CD4-positive, alpha-beta memory T cell (primary cell): ENCODE data around the gene AHDC1. TPM values are rescaled to one million over a fixed set of nuclear protein-coding genes. Genes with fewer than 3 reads are reported as not detected.
"Not testable (repeated sequence)": the region's sequence is repeated elsewhere in the genome, so short reads cannot be mapped to it uniquely, and the experiment has no call there.

Experiments
- CTCF ChIA-PET: fragments of 350-600 bp; sonication (Branson Sonifier 250); formaldehyde crosslinking; loops from one replicate; lab custom pipeline; 2021; ENCODE audit warnings: inconsistent platforms; ENCODE audit not compliant: partially characterized antibody; lab: Charles Lee
- POLR2A ChIA-PET: fragments of 350-600 bp; sonication (Branson Sonifier 250); formaldehyde crosslinking; loops from one replicate; lab custom pipeline; 2021; ENCODE audit not compliant: partially characterized antibody; lab: Charles Lee
- DNase-seq, 5 donors: peaks; one replicate each; pipeline versions ENCODE4 v3.0.0 to v3.0.0-alpha.2; 2020 to 2022; ENCODE audit warnings: mixed read lengths in 1 of 5
- H3K27ac ChIP-seq: one replicate; pipeline ENCODE4 v1.7.0; 2013; ENCODE audit warnings: low read depth, low read length
- H3K27me3 ChIP-seq: 2 replicates; pipeline ENCODE4 v1.7.0; 2013; ENCODE audit warnings: mild to moderate bottlenecking, low read length, moderate library complexity; ENCODE audit not compliant: insufficient read depth
- H3K36me3 ChIP-seq: 2 replicates; pipeline ENCODE4 v1.7.0; 2013; ENCODE audit warnings: mild to moderate bottlenecking, low read length, moderate library complexity; ENCODE audit not compliant: insufficient read depth
- H3K4me1 ChIP-seq: 2 replicates; pipeline ENCODE4 v1.7.0; 2013; ENCODE audit warnings: mild to moderate bottlenecking, low read length, moderate library complexity; ENCODE audit not compliant: insufficient read depth
- H3K4me3 ChIP-seq, 2 donors: one replicate each; pipeline ENCODE4 v1.7.0; 2013; ENCODE audit warnings: low read length in 2 of 2, mild to moderate bottlenecking in 1 of 2
- H3K9me3 ChIP-seq, 2 donors: one replicate each; pipeline ENCODE4 v1.7.0; 2013; ENCODE audit warnings: low read length in 2 of 2, control low read depth in 1 of 2; ENCODE audit not compliant: control insufficient read depth in 1 of 2
- H3K27ac Mint-ChIP-seq, 7 donors: one replicate each; pipeline ENCODE4 v1.8.0; 2020 to 2021; ENCODE audit warnings: mixed read lengths in 7 of 7, mild to moderate bottlenecking in 6 of 7, inconsistent platforms in 3 of 7, moderate library complexity in 3 of 7
- H3K27me3 Mint-ChIP-seq, 2 donors: one replicate each; pipeline ENCODE4 v1.8.0; 2020 to 2021; ENCODE audit warnings: mixed read lengths in 2 of 2
- H3K36me3 Mint-ChIP-seq, 2 donors: one replicate each; pipeline ENCODE4 v1.8.0; 2020 to 2021; ENCODE audit warnings: mixed read lengths in 2 of 2, inconsistent platforms in 1 of 2, mild to moderate bottlenecking in 1 of 2
- H3K4me1 Mint-ChIP-seq, 4 donors: one replicate each; pipeline ENCODE4 v1.8.0; 2020 to 2021; ENCODE audit warnings: mixed read lengths in 4 of 4, mild to moderate bottlenecking in 1 of 4
- H3K4me3 Mint-ChIP-seq, 8 donors: one replicate each; pipeline ENCODE4 v1.8.0; 2020 to 2021; ENCODE audit warnings: mixed read lengths in 8 of 8, mild to moderate bottlenecking in 7 of 8, moderate library complexity in 6 of 8, inconsistent platforms in 3 of 8
- H3K9me3 Mint-ChIP-seq, 8 donors: one replicate each; pipeline ENCODE4 v1.8.0; 2020 to 2021; ENCODE audit warnings: mixed read lengths in 8 of 8, mild to moderate bottlenecking in 5 of 8, inconsistent platforms in 3 of 8, moderate library complexity in 1 of 8
- intact Hi-C: fragments of 100-400 bp; cut with micrococcal nuclease; formaldehyde crosslinking; loops from one replicate; pipeline ENCODE4 v1.15.1; 2023
- polyA plus RNA-seq, 2 donors: library from polyadenylated mRNA; unstranded; fragments of 300-500 nt; fragmentation: Illumina TruSeq; gene quantifications; one replicate each; pipeline ENCODE4 v1.2.3, GENCODE V29; 2021
- total RNA-seq, 2 experiments: library from RNA; stranded (reverse); gene quantifications; one replicate each; pipeline ENCODE4 v1.2.3, GENCODE V29; 2021

The AHDC1 gene
- total and polyA plus RNA-seq, 4 experiments from 2014 or later = 0.02 to 19.2 (median 10.0) TPM

GRCh38 chr1:27647328-27647727 is 43.4 kb upstream of the AHDC1 start:
- ChIA-PET CTCF (interaction anchor here (0.9 to 4.5 kb wide), 5 partner anchors 13 to 40 kb away, joined by 3 to 32 read pairs (median 7); no protein-coding TSS in a partner anchor), POLR2A (interaction anchor here (0.9 to 5.5 kb wide), 2 partner anchors 14 kb away, joined by 3 to 44 read pairs; no protein-coding TSS in a partner anchor)
- H3K36me3 Mint-ChIP-seq = no peaks in the 10 kb centered on the region
- Histone ChIP-seq H3K36me3 (no peaks in the 10 kb centered on the region), H3K27ac (no peak overlapping the region), H3K27me3 (no peaks in the 10 kb centered on the region), H3K4me3 (no peak overlapping the region), H3K4me1 (peaks cover 20% of the 10 kb centered on the region), H3K9me3 (no peaks in the 10 kb centered on the region)
- H3K9me3 Mint-ChIP-seq = no peaks in the 10 kb centered on the region
- no peak overlapping the region for H3K4me3 Mint-ChIP-seq
- DNase-seq = no peak
- intact Hi-C loops = no loop called here
- no peaks in the 10 kb centered on the region for H3K27me3 Mint-ChIP-seq
- peaks cover 14 to 27% (median 22%) of the 10 kb centered on the region in 4 donors for H3K4me1 Mint-ChIP-seq
- H3K27ac Mint-ChIP-seq = peak overlapping the region in 1 of 7 donors; percentile 12

DNA sequence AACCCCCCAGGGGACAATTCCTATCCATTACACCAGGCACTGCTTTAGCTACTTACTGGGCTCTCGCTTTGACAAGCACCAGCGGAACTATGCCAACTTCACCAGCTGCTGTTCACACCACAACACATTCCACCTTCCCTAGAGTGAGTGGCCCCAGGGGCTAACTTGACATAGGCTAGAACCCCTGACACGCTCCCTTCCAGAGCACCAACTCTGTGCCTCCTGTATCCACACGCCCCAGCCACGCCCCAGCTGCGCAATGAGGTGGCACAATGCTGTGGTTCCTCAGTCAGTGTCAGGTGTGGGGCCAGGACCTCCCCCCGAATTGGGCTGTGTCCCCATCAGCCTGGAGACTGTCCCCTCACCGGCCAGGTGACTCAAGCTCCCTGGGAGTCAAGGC is 42.7 kb upstream of the AHDC1 start:
- ChIA-PET POLR2A (interaction anchor here (0.9 to 5.5 kb wide), 2 partner anchors 13 to 15 kb away, joined by 3 to 44 read pairs; no protein-coding TSS in a partner anchor), CTCF (interaction anchor here (1.3 to 4.5 kb wide), 4 partner anchors 14 to 39 kb away, joined by 3 to 32 read pairs (median 16); no protein-coding TSS in a partner anchor)
- Mint-ChIP-seq H3K4me3 (no peak overlapping the region), H3K27me3 (no peaks in the 10 kb centered on the region), H3K36me3 (no peaks in the 10 kb centered on the region), H3K4me1 (peaks cover 13 to 27% (median 22%) of the 10 kb centered on the region in 4 donors), H3K9me3 (no peaks in the 10 kb centered on the region), H3K27ac (peak overlapping the region in 2 of 7 donors; percentile 29 to 50)
- no peaks in the 10 kb centered on the region for H3K27me3 ChIP-seq
- H3K36me3 ChIP-seq = no peaks in the 10 kb centered on the region
- DNase-seq = no peak
- no peak overlapping the region for H3K4me3 ChIP-seq
- intact Hi-C loops = no loop called here
- no peak overlapping the region for H3K27ac ChIP-seq
- peaks cover 20% of the 10 kb centered on the region for H3K4me1 ChIP-seq
- H3K9me3 ChIP-seq = no peaks in the 10 kb centered on the region

DNA sequence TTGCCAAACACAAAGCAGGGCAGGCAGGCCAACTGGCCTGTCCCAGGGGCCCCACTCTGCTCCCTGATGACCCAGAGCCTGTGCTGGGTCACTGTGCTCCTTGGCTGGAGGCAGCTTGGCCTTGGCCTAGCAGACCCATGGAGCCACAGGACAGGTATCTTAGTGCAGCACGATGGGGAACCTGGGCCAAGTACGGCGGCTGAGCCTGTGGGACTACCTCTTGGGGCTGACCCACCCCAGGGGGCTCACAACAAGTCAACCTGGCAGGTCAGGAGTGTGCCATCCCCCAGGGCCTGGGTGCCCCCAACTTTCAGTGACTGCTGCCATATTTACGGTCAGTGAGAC is 41.1 kb upstream of the AHDC1 start:
- no peak overlapping the region for H3K4me3 ChIP-seq
- Mint-ChIP-seq H3K27me3 (no peaks in the 10 kb centered on the region), H3K27ac (peak overlapping the region in 1 of 7 donors; percentile 90), H3K4me3 (no peak overlapping the region), H3K4me1 (peaks cover 9 to 21% (median 17%) of the 10 kb centered on the region in 4 donors), H3K36me3 (no peaks in the 10 kb centered on the region), H3K9me3 (no peaks in the 10 kb centered on the region)
- DNase-seq = no peak
- no peaks in the 10 kb centered on the region for H3K9me3 ChIP-seq
- H3K27ac ChIP-seq = no peak overlapping the region
- peaks cover 12% of the 10 kb centered on the region for H3K4me1 ChIP-seq
- ChIA-PET POLR2A (interaction anchor here (1.3 to 2.4 kb wide), 4 partner anchors 14 to 37 kb away, joined by 4 to 37 read pairs (median 8); partner anchors contain the start of gene IFI6), CTCF (interaction anchor here (1.0 to 5.1 kb wide), 7 partner anchors 17 to 88 kb away, joined by 3 to 111 read pairs (median 7); no protein-coding TSS in a partner anchor)
- H3K36me3 ChIP-seq = no peaks in the 10 kb centered on the region
- intact Hi-C loops = no loop called here
- no peaks in the 10 kb centered on the region for H3K27me3 ChIP-seq

GRCh38 chr1:27644369-27645070 is 40.6 kb upstream of the AHDC1 start:
- DNase-seq = no peak
- Histone ChIP-seq H3K4me3 (no peak overlapping the region), H3K9me3 (no peaks in the 10 kb centered on the region), H3K4me1 (peaks cover 12% of the 10 kb centered on the region), H3K36me3 (no peaks in the 10 kb centered on the region), H3K27me3 (no peaks in the 10 kb centered on the region), H3K27ac (no peak overlapping the region)
- Mint-ChIP-seq H3K36me3 (no peaks in the 10 kb centered on the region), H3K4me1 (peaks cover 9 to 22% (median 16%) of the 10 kb centered on the region in 4 donors), H3K27me3 (no peaks in the 10 kb centered on the region), H3K27ac (peak overlapping the region in 4 of 7 donors; percentile 53 to 90 (median 74)), H3K9me3 (no peaks in the 10 kb centered on the region), H3K4me3 (peak overlapping the region in 1 of 8 donors; percentile 31)
- ChIA-PET CTCF (interaction anchor here (0.7 to 5.1 kb wide), 9 partner anchors 14 to 88 kb away, joined by 3 to 111 read pairs (median 4); no protein-coding TSS in a partner anchor), POLR2A (interaction anchor here (1.3 to 2.4 kb wide), 4 partner anchors 14 to 36 kb away, joined by 4 to 37 read pairs (median 8); partner anchors contain the start of gene IFI6)
- intact Hi-C loops = loop anchor here (1.0 kb wide), 2 partner anchors 19 to 35 kb away; no protein-coding TSS in a partner anchor

- H3K9me3 ChIP-seq = no peaks in the 10 kb centered on the region
- DNase-seq = peak; percentile 67 to 74 (median 71)
- peaks cover 12% of the 10 kb centered on the region for H3K4me1 ChIP-seq
- H3K27me3 ChIP-seq = no peaks in the 10 kb centered on the region
- no peak overlapping the region for H3K27ac ChIP-seq
- H3K36me3 Mint-ChIP-seq = no peaks in the 10 kb centered on the region
- no peak overlapping the region for H3K4me3 ChIP-seq
- peak overlapping the region in 1 of 8 donors; percentile 64 for H3K4me3 Mint-ChIP-seq
- intact Hi-C loops = loop anchor here (1.0 kb wide), 2 partner anchors 20 to 34 kb away; no protein-coding TSS in a partner anchor
- H3K27me3 Mint-ChIP-seq = no peaks in the 10 kb centered on the region
- peak overlapping the region in 6 of 7 donors; percentile 47 to 90 (median 72) for H3K27ac Mint-ChIP-seq
- H3K4me1 Mint-ChIP-seq = peaks cover 12 to 22% (median 19%) of the 10 kb centered on the region in 4 donors
- no peaks in the 10 kb centered on the region for H3K9me3 Mint-ChIP-seq
- H3K36me3 ChIP-seq = no peaks in the 10 kb centered on the region
- ChIA-PET CTCF (interaction anchor here (0.6 to 5.1 kb wide), 11 partner anchors 18 to 44 kb away, joined by 3 to 111 read pairs (median 7); no protein-coding TSS in a partner anchor), POLR2A (interaction anchor here (0.6 to 2.4 kb wide), 5 partner anchors 15 to 36 kb away, joined by 3 to 37 read pairs (median 7); partner anchors contain the start of gene IFI6)
These were observed 39.8 kb upstream of the AHDC1 start for GRCh38 chr1:27643600-27644368.

- POLR2A ChIA-PET = interaction anchor here (2.6 kb wide), 1 partner anchor 23 kb away, joined by 7 read pairs; no protein-coding TSS in a partner anchor
- H3K4me3 Mint-ChIP-seq, DNase-seq, H3K9me3 ChIP-seq, H3K36me3 ChIP-seq, H3K4me3 ChIP-seq, H3K27ac ChIP-seq, H3K27me3 Mint-ChIP-seq, H3K27ac Mint-ChIP-seq, H3K9me3 Mint-ChIP-seq, intact Hi-C loops, H3K36me3 Mint-ChIP-seq, H3K27me3 ChIP-seq: not testable (repeated sequence)
- CTCF ChIA-PET = interaction anchor here (0.7 to 5.1 kb wide), 7 partner anchors 21 to 346 kb away, joined by 3 to 111 read pairs (median 3); no protein-coding TSS in a partner anchor
- peaks cover 26% of the 10 kb centered on the region for H3K4me1 ChIP-seq
- peaks cover 24 to 47% (median 32%) of the 10 kb centered on the region in 4 donors for H3K4me1 Mint-ChIP-seq
These were observed 36.6 kb upstream of the AHDC1 start for GRCh38 chr1:27640514-27640913.
